K562 (cell line): ENCODE measurements around the gene FCAMR. TPM values are rescaled to one million over a fixed set of nuclear protein-coding genes. Genes with fewer than 3 reads are reported as not detected.

Experiments
- CAMTA2 ChIP-seq: fragments of 250-450 bp; sonication (Bioruptor Pico); conservative IDR thresholded peaks from 2 replicates; pipeline ENCODE4 v1.5.1; 2022
- GABPB1 ChIP-seq: sonication (generic); formaldehyde crosslinking; IDR thresholded peaks from 2 replicates; pipeline ENCODE4 v1.8.0; 2022; ENCODE audit warnings: mild to moderate bottlenecking, missing genetic modification reagents
- IRF2 ChIP-seq: sonication (generic); formaldehyde crosslinking; IDR thresholded peaks from 2 replicates; pipeline ENCODE4 v1.8.1; 2022; ENCODE audit warnings: mild to moderate bottlenecking, missing genetic modification reagents
- KDM4B ChIP-seq, 2 experiments: fragments of 450-650 bp in 1 of 2; sonication (generic) in 1 of 2; IDR thresholded peaks; 2 replicates each; pipeline ENCODE4 v1.6.1; 2016 to 2017; ENCODE audit warnings: borderline replicate concordance in 2 of 2, antibody characterized with exemption in 1 of 2, low read depth in 1 of 2, mild to moderate bottlenecking in 1 of 2
- KLF13 ChIP-seq: fragments of 450-650 bp; IDR thresholded peaks from 2 replicates; pipeline ENCODE4 v1.6.1; 2016; ENCODE audit warnings: missing genetic modification characterization, low read depth, mild to moderate bottlenecking, missing compliant biosample characterization, moderate library complexity, borderline replicate concordance
- MAX ChIP-seq: sonication (generic); formaldehyde crosslinking; IDR thresholded peaks from 2 replicates; pipeline ENCODE4 v1.9.0; 2022; ENCODE audit warnings: mild to moderate bottlenecking, missing genetic modification reagents
- RAD21 ChIP-seq, 2 experiments: fragments of 250-450 bp in 1 of 2; fragments of 450-650 bp in 1 of 2; sonication (Bioruptor Pico) in 1 of 2; formaldehyde crosslinking in 1 of 2; IDR thresholded peaks in 1 of 2; conservative IDR thresholded peaks in 1 of 2; 2 replicates each; pipeline versions ENCODE4 v1.4.0 to v1.8.0; 2020 to 2022; ENCODE audit warnings: mild to moderate bottlenecking in 2 of 2, moderate library complexity in 1 of 2
- SIX5 ChIP-seq, 2 experiments: IDR thresholded peaks; 2 replicates each; pipeline ENCODE4 v1.6.1; 2011; ENCODE audit warnings: low read length in 2 of 2, borderline replicate concordance in 1 of 2, low read depth in 1 of 2, mild to moderate bottlenecking in 1 of 2, moderate library complexity in 1 of 2; ENCODE audit not compliant: insufficient read depth in 1 of 2
- TAF7 ChIP-seq: fragments of 450-650 bp; IDR thresholded peaks from 2 replicates; pipeline ENCODE4 v1.6.1; 2016; ENCODE audit warnings: missing genetic modification characterization, missing compliant biosample characterization
- ZFPM2 ChIP-seq: fragments of 250-450 bp; sonication (Bioruptor Pico); IDR thresholded peaks from 2 replicates; pipeline ENCODE4 v1.5.1; 2022; ENCODE audit warnings: mild to moderate bottlenecking
- ZNF24 ChIP-seq: fragments of 450-650 bp; IDR thresholded peaks from 2 replicates; pipeline ENCODE4 v1.6.1; 2016
- polyA plus RNA-seq, 8 experiments: library from polyadenylated mRNA; depleted of rRNA in 4 of 8; stranded (reverse) in 5 of 8; unstranded in 3 of 8; fragments of >200 nt; fragmentation: Nextera tagmentation in 2 of 8; fragmentation: Illumina TruSeq in 1 of 8; extraction: Ambion mirVana in 2 of 8; extraction: Trizol in 1 of 8; gene quantifications; 2 replicates each; pipeline versions ENCODE4 v1.2.1 to v1.2.3, GENCODE V29; 2011 to 2014; ENCODE audit warnings: inconsistent platforms in 1 of 8, missing spikeins in 1 of 8
- total RNA-seq, 7 experiments: library from RNA; depleted of rRNA in 6 of 7; stranded (reverse); fragments of >200 nt in 6 of 7; fragmentation: Illumina TruSeq in 2 of 7; extraction: Trizol in 2 of 7; gene quantifications; 2 replicates each; pipeline versions ENCODE4 v1.2.1 to v1.2.3, GENCODE V29; 2011 to 2021; ENCODE audit warnings: low replicate concordance in 1 of 7
- TF ChIP-seq, protein P1 (sequence below): sonication (generic); formaldehyde crosslinking; IDR thresholded peaks from 2 replicates; pipeline ENCODE4 v1.8.0; 2022; ENCODE audit warnings: missing genetic modification reagents, mild to moderate bottlenecking, moderate library complexity, borderline replicate concordance
- TF ChIP-seq, protein P2 (sequence below): conservative IDR thresholded peaks from 2 replicates; pipeline ENCODE4 v1.6.1; 2011; ENCODE audit warnings: low read depth, mild to moderate bottlenecking, low read length; ENCODE audit not compliant: control insufficient read depth
- TF ChIP-seq, protein P3 (sequence below), 2 experiments: fragments of 450-650 bp; formaldehyde crosslinking in 1 of 2; IDR thresholded peaks; 2 replicates each; pipeline versions ENCODE4 v1.4.0 to v1.6.1; 2014 to 2020; ENCODE audit warnings: mild to moderate bottlenecking in 2 of 2, borderline replicate concordance in 1 of 2, low read depth in 1 of 2

The FCAMR gene
- total and polyA plus RNA-seq, 9 of the 15 experiments (the other 6 are each of a cell fraction or from before 2014, with no cell fraction given) = not detected

DNA sequence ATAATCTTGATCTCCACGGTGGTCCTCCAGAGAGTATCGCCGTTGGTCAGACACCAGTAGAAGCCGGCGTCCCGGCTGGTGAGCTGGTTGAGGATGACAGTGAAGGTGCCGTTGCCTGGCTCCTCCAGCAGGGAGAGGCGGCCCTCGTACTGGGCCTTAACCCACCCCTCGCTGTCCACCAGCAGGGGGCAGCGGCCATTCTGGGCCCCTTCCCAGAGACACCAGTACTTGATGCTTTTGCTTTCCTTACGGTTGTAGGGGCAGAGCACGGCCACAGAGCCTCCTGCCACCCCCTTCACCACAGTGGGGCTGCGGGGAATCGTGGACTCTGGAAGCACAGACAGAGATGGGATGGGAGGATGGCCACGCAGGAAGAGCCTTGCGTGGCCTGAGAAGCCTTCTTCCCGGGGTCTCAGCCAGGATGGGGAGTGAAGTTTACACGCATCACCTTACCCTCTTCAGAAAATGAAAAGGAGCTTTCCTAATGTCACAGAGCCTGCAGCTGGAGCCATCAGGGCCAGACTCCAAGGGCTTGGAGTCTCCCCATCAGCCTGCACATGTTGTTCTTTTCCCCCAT, 34.7 kb downstream of the FCAMR start (continued):
- TF ChIP-seq, protein P1, sequence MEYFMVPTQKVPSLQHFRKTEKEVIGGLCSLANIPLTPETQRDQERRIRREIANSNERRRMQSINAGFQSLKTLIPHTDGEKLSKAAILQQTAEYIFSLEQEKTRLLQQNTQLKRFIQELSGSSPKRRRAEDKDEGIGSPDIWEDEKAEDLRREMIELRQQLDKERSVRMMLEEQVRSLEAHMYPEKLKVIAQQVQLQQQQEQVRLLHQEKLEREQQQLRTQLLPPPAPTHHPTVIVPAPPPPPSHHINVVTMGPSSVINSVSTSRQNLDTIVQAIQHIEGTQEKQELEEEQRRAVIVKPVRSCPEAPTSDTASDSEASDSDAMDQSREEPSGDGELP (CRISPR knock-in tag) = peak; percentile 70; the same call in 1 of the 2 replicates
- TF ChIP-seq, protein P2, sequence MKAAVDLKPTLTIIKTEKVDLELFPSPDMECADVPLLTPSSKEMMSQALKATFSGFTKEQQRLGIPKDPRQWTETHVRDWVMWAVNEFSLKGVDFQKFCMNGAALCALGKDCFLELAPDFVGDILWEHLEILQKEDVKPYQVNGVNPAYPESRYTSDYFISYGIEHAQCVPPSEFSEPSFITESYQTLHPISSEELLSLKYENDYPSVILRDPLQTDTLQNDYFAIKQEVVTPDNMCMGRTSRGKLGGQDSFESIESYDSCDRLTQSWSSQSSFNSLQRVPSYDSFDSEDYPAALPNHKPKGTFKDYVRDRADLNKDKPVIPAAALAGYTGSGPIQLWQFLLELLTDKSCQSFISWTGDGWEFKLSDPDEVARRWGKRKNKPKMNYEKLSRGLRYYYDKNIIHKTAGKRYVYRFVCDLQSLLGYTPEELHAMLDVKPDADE = 0 out of 2 replicates have a peak, but pooled peaks have one; percentile 28
- TF ChIP-seq KDM4B (IDR thresholded peaks at IDR 0.05; ENCODE audit: borderline replicate concordance in 2 of 2, low read depth in 1 of 2) (0 out of 4 replicates have a peak, but pooled peaks of 1 of the 2 experiments have one; percentile 62), IRF2 (no peak), GABPB1 (CRISPR knock-in tag) (0 out of 2 replicates have a peak, but pooled peaks have one; percentile 52), RAD21 (CRISPR knock-in tag; conservative IDR thresholded peaks at IDR 0.05 in 1 of 2, IDR thresholded peaks at IDR 0.05 in 1 of 2) (peak; percentile 99), TAF7 (tag) (no peak), KLF13 (tag) (peak; percentile 37; the same call in 1 of the 2 replicates), MAX (CRISPR knock-in tag) (0 out of 2 replicates have a peak, but pooled peaks have one; percentile 18), ZNF24 (0 out of 2 replicates have a peak, but pooled peaks have one; percentile 31), CAMTA2 (CRISPR knock-in tag) (no peak), ZFPM2 (CRISPR knock-in tag) (no peak), SIX5 (IDR thresholded peaks at IDR 0.05; ENCODE audit: borderline replicate concordance in 1 of 2, insufficient read depth in 1 of 2, low read depth in 1 of 2, low read length in 2 of 2) (no peak)
- TF ChIP-seq, protein P3, sequence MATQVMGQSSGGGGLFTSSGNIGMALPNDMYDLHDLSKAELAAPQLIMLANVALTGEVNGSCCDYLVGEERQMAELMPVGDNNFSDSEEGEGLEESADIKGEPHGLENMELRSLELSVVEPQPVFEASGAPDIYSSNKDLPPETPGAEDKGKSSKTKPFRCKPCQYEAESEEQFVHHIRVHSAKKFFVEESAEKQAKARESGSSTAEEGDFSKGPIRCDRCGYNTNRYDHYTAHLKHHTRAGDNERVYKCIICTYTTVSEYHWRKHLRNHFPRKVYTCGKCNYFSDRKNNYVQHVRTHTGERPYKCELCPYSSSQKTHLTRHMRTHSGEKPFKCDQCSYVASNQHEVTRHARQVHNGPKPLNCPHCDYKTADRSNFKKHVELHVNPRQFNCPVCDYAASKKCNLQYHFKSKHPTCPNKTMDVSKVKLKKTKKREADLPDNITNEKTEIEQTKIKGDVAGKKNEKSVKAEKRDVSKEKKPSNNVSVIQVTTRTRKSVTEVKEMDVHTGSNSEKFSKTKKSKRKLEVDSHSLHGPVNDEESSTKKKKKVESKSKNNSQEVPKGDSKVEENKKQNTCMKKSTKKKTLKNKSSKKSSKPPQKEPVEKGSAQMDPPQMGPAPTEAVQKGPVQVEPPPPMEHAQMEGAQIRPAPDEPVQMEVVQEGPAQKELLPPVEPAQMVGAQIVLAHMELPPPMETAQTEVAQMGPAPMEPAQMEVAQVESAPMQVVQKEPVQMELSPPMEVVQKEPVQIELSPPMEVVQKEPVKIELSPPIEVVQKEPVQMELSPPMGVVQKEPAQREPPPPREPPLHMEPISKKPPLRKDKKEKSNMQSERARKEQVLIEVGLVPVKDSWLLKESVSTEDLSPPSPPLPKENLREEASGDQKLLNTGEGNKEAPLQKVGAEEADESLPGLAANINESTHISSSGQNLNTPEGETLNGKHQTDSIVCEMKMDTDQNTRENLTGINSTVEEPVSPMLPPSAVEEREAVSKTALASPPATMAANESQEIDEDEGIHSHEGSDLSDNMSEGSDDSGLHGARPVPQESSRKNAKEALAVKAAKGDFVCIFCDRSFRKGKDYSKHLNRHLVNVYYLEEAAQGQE (IDR thresholded peaks at IDR 0.05; ENCODE audit: borderline replicate concordance) = peak; percentile 93
- TF ChIP-seq, protein P3 (CRISPR knock-in tag; IDR thresholded peaks at IDR 0.05; ENCODE audit: low read depth) = no peak
